ENCODE data around the gene CDK18.

CDK18 gene

GRCh38 chr1:205545991-205546390 lies 41.5 kb downstream of the CDK18 start:
- H3K9me3 ChIP-seq (ENCODE audit: control insufficient read depth in 1 of 2, low read length in 2 of 2) = no peaks in the 10 kb centered on the region
- H3K27me3 ChIP-seq (ENCODE audit: control insufficient read depth in 1 of 2, insufficient read depth in 2 of 2, low read length in 2 of 2) = peaks cover 7 to 13% of the 10 kb centered on the region in 2 donors
- no peak overlapping the region for H3K27ac ChIP-seq (ENCODE audit: low read depth, low read length)

GRCh38 chr1:205546541-205546940 lies 42.1 kb downstream of the CDK18 start:
- Histone ChIP-seq H3K9me3 (ENCODE audit: control insufficient read depth in 1 of 2, low read length in 2 of 2) (no peaks in the 10 kb centered on the region), H3K4me1 (ENCODE audit: control insufficient read depth in 1 of 2, insufficient read depth in 2 of 2, low read length in 2 of 2) (peaks cover 6 to 9% of the 10 kb centered on the region in 2 donors), H3K27me3 (ENCODE audit: control insufficient read depth in 1 of 2, insufficient read depth in 2 of 2, low read length in 2 of 2) (peaks cover 4 to 8% of the 10 kb centered on the region in 2 donors), H3K9ac (ENCODE audit: low read depth in 1 of 2, low read length in 2 of 2) (no peak overlapping the region), H3K4me3 (ENCODE audit: low read depth in 1 of 2, low read length in 2 of 2) (no peak overlapping the region), H3K36me3 (ENCODE audit: control insufficient read depth in 1 of 2, insufficient read depth in 2 of 2, low read length in 2 of 2) (no peaks in the 10 kb centered on the region), H3K27ac (ENCODE audit: low read depth, low read length) (no peak overlapping the region)

More at GRCh38 chr1:205545991-205546390, 41.5 kb downstream of the CDK18 start:
- Histone ChIP-seq H3K9ac (ENCODE audit: low read depth in 1 of 2, low read length in 2 of 2) (no peak overlapping the region), H3K4me3 (ENCODE audit: low read depth in 1 of 2, low read length in 2 of 2) (no peak overlapping the region), H3K36me3 (ENCODE audit: control insufficient read depth in 1 of 2, insufficient read depth in 2 of 2, low read length in 2 of 2) (no peaks in the 10 kb centered on the region), H3K4me1 (ENCODE audit: control insufficient read depth in 1 of 2, insufficient read depth in 2 of 2, low read length in 2 of 2) (peaks cover 6 to 9% of the 10 kb centered on the region in 2 donors)

- H3K4me3 ChIP-seq (ENCODE audit: low read depth in 1 of 2, low read length in 2 of 2) = no peak overlapping the region
- H3K4me1 ChIP-seq (ENCODE audit: control insufficient read depth in 1 of 2, insufficient read depth in 2 of 2, low read length in 2 of 2) = peaks cover 6 to 9% of the 10 kb centered on the region in 2 donors
- no peaks in the 10 kb centered on the region for H3K36me3 ChIP-seq (ENCODE audit: control insufficient read depth in 1 of 2, insufficient read depth in 2 of 2, low read length in 2 of 2)
- no peaks in the 10 kb centered on the region for H3K9me3 ChIP-seq (ENCODE audit: control insufficient read depth in 1 of 2, low read length in 2 of 2)
- no peak overlapping the region for H3K9ac ChIP-seq (ENCODE audit: low read depth in 1 of 2, low read length in 2 of 2)
- H3K27ac ChIP-seq (ENCODE audit: low read depth, low read length) = no peak overlapping the region
- H3K27me3 ChIP-seq (ENCODE audit: control insufficient read depth in 1 of 2, insufficient read depth in 2 of 2, low read length in 2 of 2) = peaks cover 1 to 4% of the 10 kb centered on the region in 2 donors
These were observed 43.7 kb downstream of the CDK18 start for GRCh38 chr1:205547936-205548827.

GRCh38 chr1:205554026-205554811 lies 49.8 kb downstream of the CDK18 start:
- Histone ChIP-seq H3K4me1 (ENCODE audit: control insufficient read depth in 1 of 2, insufficient read depth in 2 of 2, low read length in 2 of 2) (peaks cover 6 to 8% of the 10 kb centered on the region in 2 donors), H3K27me3 (ENCODE audit: control insufficient read depth in 1 of 2, insufficient read depth in 2 of 2, low read length in 2 of 2) (no peaks in the 10 kb centered on the region), H3K36me3 (ENCODE audit: control insufficient read depth in 1 of 2, insufficient read depth in 2 of 2, low read length in 2 of 2) (no peaks in the 10 kb centered on the region), H3K27ac (ENCODE audit: low read depth, low read length) (no peak overlapping the region), H3K4me3 (ENCODE audit: low read depth in 1 of 2, low read length in 2 of 2) (no peak overlapping the region), H3K9ac (ENCODE audit: low read depth in 1 of 2, low read length in 2 of 2) (no peak overlapping the region), H3K9me3 (ENCODE audit: control insufficient read depth in 1 of 2, low read length in 2 of 2) (peaks cover 0 to 6% of the 10 kb centered on the region in 2 donors)

GRCh38 chr1:205561501-205562203 lies 57.2 kb downstream of the CDK18 start:
- Histone ChIP-seq H3K9me3 (ENCODE audit: control insufficient read depth in 1 of 2, low read length in 2 of 2) (peaks cover 5 to 8% of the 10 kb centered on the region in 2 donors), H3K27ac (ENCODE audit: low read depth, low read length) (no peak overlapping the region), H3K36me3 (ENCODE audit: control insufficient read depth in 1 of 2, insufficient read depth in 2 of 2, low read length in 2 of 2) (no peaks in the 10 kb centered on the region), H3K27me3 (ENCODE audit: control insufficient read depth in 1 of 2, insufficient read depth in 2 of 2, low read length in 2 of 2) (peaks cover 0 to 6% of the 10 kb centered on the region in 2 donors), H3K9ac (ENCODE audit: low read depth in 1 of 2, low read length in 2 of 2) (no peak overlapping the region), H3K4me3 (ENCODE audit: low read depth in 1 of 2, low read length in 2 of 2) (no peak overlapping the region), H3K4me1 (ENCODE audit: control insufficient read depth in 1 of 2, insufficient read depth in 2 of 2, low read length in 2 of 2) (no peaks in the 10 kb centered on the region)

GRCh38 chr1:205563927-205564441 lies 59.5 kb downstream of the CDK18 start:
- Histone ChIP-seq H3K27me3 (ENCODE audit: control insufficient read depth in 1 of 2, insufficient read depth in 2 of 2, low read length in 2 of 2) (peaks cover 17 to 22% of the 10 kb centered on the region in 2 donors), H3K9me3 (ENCODE audit: control insufficient read depth in 1 of 2, low read length in 2 of 2) (peaks cover 5 to 8% of the 10 kb centered on the region in 2 donors), H3K9ac (ENCODE audit: low read depth in 1 of 2, low read length in 2 of 2) (no peak overlapping the region), H3K4me1 (ENCODE audit: control insufficient read depth in 1 of 2, insufficient read depth in 2 of 2, low read length in 2 of 2) (no peaks in the 10 kb centered on the region), H3K36me3 (ENCODE audit: control insufficient read depth in 1 of 2, insufficient read depth in 2 of 2, low read length in 2 of 2) (no peaks in the 10 kb centered on the region), H3K27ac (ENCODE audit: low read depth, low read length) (no peak overlapping the region), H3K4me3 (ENCODE audit: low read depth in 1 of 2, low read length in 2 of 2) (no peak overlapping the region)

GRCh38 chr1:205565799-205566198 lies 61.3 kb downstream of the CDK18 start:
- Histone ChIP-seq H3K36me3 (ENCODE audit: control insufficient read depth in 1 of 2, insufficient read depth in 2 of 2, low read length in 2 of 2) (no peaks in the 10 kb centered on the region), H3K4me1 (ENCODE audit: control insufficient read depth in 1 of 2, insufficient read depth in 2 of 2, low read length in 2 of 2) (no peaks in the 10 kb centered on the region), H3K27ac (ENCODE audit: low read depth, low read length) (no peak overlapping the region), H3K27me3 (ENCODE audit: control insufficient read depth in 1 of 2, insufficient read depth in 2 of 2, low read length in 2 of 2) (peaks cover 29 to 36% of the 10 kb centered on the region in 2 donors), H3K4me3 (ENCODE audit: low read depth in 1 of 2, low read length in 2 of 2) (no peak overlapping the region), H3K9ac (ENCODE audit: low read depth in 1 of 2, low read length in 2 of 2) (no peak overlapping the region), H3K9me3 (ENCODE audit: control insufficient read depth in 1 of 2, low read length in 2 of 2) (peaks cover 5 to 8% of the 10 kb centered on the region in 2 donors)

- Histone ChIP-seq H3K27ac (ENCODE audit: low read depth, low read length) (no peak overlapping the region), H3K4me1 (ENCODE audit: control insufficient read depth in 1 of 2, insufficient read depth in 2 of 2, low read length in 2 of 2) (no peaks in the 10 kb centered on the region), H3K36me3 (ENCODE audit: control insufficient read depth in 1 of 2, insufficient read depth in 2 of 2, low read length in 2 of 2) (no peaks in the 10 kb centered on the region), H3K27me3 (ENCODE audit: control insufficient read depth in 1 of 2, insufficient read depth in 2 of 2, low read length in 2 of 2) (peaks cover 40 to 43% of the 10 kb centered on the region in 2 donors), H3K4me3 (ENCODE audit: low read depth in 1 of 2, low read length in 2 of 2) (no peak overlapping the region), H3K9me3 (ENCODE audit: control insufficient read depth in 1 of 2, low read length in 2 of 2) (no peaks in the 10 kb centered on the region), H3K9ac (ENCODE audit: low read depth in 1 of 2, low read length in 2 of 2) (no peak overlapping the region)
These were observed 63.2 kb downstream of the CDK18 start for GRCh38 chr1:205567716-205568115.

- Histone ChIP-seq H3K27ac (ENCODE audit: low read depth, low read length) (no peak overlapping the region), H3K36me3 (ENCODE audit: control insufficient read depth in 1 of 2, insufficient read depth in 2 of 2, low read length in 2 of 2) (no peaks in the 10 kb centered on the region), H3K9ac (ENCODE audit: low read depth in 1 of 2, low read length in 2 of 2) (no peak overlapping the region), H3K27me3 (ENCODE audit: control insufficient read depth in 1 of 2, insufficient read depth in 2 of 2, low read length in 2 of 2) (peaks cover 40 to 43% of the 10 kb centered on the region in 2 donors), H3K9me3 (ENCODE audit: control insufficient read depth in 1 of 2, low read length in 2 of 2) (no peaks in the 10 kb centered on the region), H3K4me3 (ENCODE audit: low read depth in 1 of 2, low read length in 2 of 2) (no peak overlapping the region), H3K4me1 (ENCODE audit: control insufficient read depth in 1 of 2, insufficient read depth in 2 of 2, low read length in 2 of 2) (no peaks in the 10 kb centered on the region)
These were observed 63.6 kb downstream of the CDK18 start for GRCh38 chr1:205568135-205568468.
